Heart right ventricle (tissue), 16 donors: ENCODE results near the gene TRPM3. TPM values are rescaled to one million over a fixed set of nuclear protein-coding genes. Genes with fewer than 3 reads are reported as not detected.

ENCODE experiments used
- ATAC-seq, 8 donors: fragments of 200-7000 bp; cut with Tn5 transposase; one replicate each; pipeline ENCODE4 v1.9.1; 2020; ENCODE audit warnings: mild to moderate bottlenecking in 8 of 8, moderate library complexity in 8 of 8, moderate number of reproducible peaks in 1 of 8
- DNase-seq, 2 donors: peaks; one replicate each; pipeline ENCODE4 v3.0.0-alpha.2; 2020
- H3K27ac ChIP-seq, 10 donors: fragments of 200-600 bp; sonication (generic) in 2 of 10; one replicate each; pipeline versions ENCODE4 v1.5.0 to v1.8.0; 2020 to 2022; ENCODE audit warnings: mild to moderate bottlenecking in 3 of 10
- H3K27me3 ChIP-seq, 7 donors: fragments of 200-600 bp; one replicate each; pipeline ENCODE4 v1.8.0; 2021 to 2022; ENCODE audit warnings: mild to moderate bottlenecking in 2 of 7
- H3K36me3 ChIP-seq, 9 donors: fragments of 200-600 bp; sonication (generic) in 1 of 9; one replicate each; pipeline versions ENCODE4 v1.5.0 to v1.8.0; 2020 to 2022; ENCODE audit warnings: mild to moderate bottlenecking in 2 of 9
- H3K4me1 ChIP-seq, 9 donors: fragments of 200-600 bp; sonication (generic) in 1 of 9; one replicate each; pipeline versions ENCODE4 v1.5.0 to v1.8.0; 2020 to 2022; ENCODE audit warnings: mild to moderate bottlenecking in 4 of 9
- H3K4me3 ChIP-seq, 10 donors: fragments of 200-600 bp; sonication (generic) in 2 of 10; one replicate each; pipeline versions ENCODE4 v1.5.0 to v1.8.0; 2020 to 2022; ENCODE audit warnings: mild to moderate bottlenecking in 7 of 10, moderate library complexity in 2 of 10
- H3K9me3 ChIP-seq, 11 donors: fragments of 200-600 bp in 10 of 11; sonication (generic) in 2 of 11; one replicate each; pipeline versions ENCODE4 v1.5.0 to v1.8.0; 2013 to 2022; ENCODE audit warnings: mild to moderate bottlenecking in 2 of 11, control low read depth in 1 of 11, moderate library complexity in 1 of 11
- CTCF ChIP-seq, 9 donors: fragments of 200-600 bp; sonication (generic) in 2 of 9; IDR thresholded peaks; one replicate each; pipeline versions ENCODE4 v1.5.0 to v1.8.0; 2021 to 2022; ENCODE audit warnings: antibody characterized with exemption in 9 of 9, mild to moderate bottlenecking in 5 of 9, moderate library complexity in 1 of 9
- WGBS, 2 donors: extraction: QIAGEN DNeasy Blood & Tissue Kit; methylation state at CpG; one replicate each; pipeline ENCODE4 v1.1.7; 2013; ENCODE audit warnings: inconsistent platforms in 1 of 2; 5-methylcytosine and 5-hydroxymethylcytosine counted together
- intact Hi-C, 10 donors: fragments of 100-400 bp; cut with DNase I; formaldehyde crosslinking; loops; one replicate each; pipeline versions ENCODE4 v1.11.1 to v1.14.2; 2022
- polyA plus RNA-seq, 2 donors: library from polyadenylated mRNA; stranded (reverse); fragments of 200-250 nt; gene quantifications; one replicate each; pipeline ENCODE4 v1.2.3, GENCODE V29; 2013
- total RNA-seq, 10 donors: library from RNA; stranded (reverse); fragmentation: NEBNext Ultra II Directional in 3 of 10; extraction: Animal tissue kit (Norgen Biotek cat#: 25700) in 3 of 10; gene quantifications; one replicate each; pipeline versions ENCODE4 v1.2.1 to v1.2.4, GENCODE V29; 2021 to 2023
- donor health status: Arrhythmogenic right ventricular cardiomyopathy.
- donor health status: ischemic (EF 13 %, LVEDD 7.1; RV severe dilation, severe dysfunction).
- donor health status: healthy with polysubstance abuse.
- donor health status: DM: no; HTN: yes; CAD: no.
- donor health status: DM: no; HTN: no; CAD: no.
- donor health status: ischemic (EF 25% LVEDD 6.9; RV normal size, moderate dysfunction).
- donor health status: ischemic (EF 25% LVEDD 5.7; RV mildly dilated, moderate dysfunction).
- donor health status: healthy.
- donor health status: DM: yes; HTN: yes; CAD: no.
- donor health status: Ischemic cardiomyopathy.
- donor health status: ischemic (EF 35%, LVEDD 5.7; RV mildly dilated, moderate dysfunction).
- donor health status: nonischemic (EF 11% LVEDD 7.7; RV severe dilation, severe dysfunction).
- donor health status: DM: yes; HTN: yes; CAD: no.
- donor health status: PGD.
- donor health status: ischemic (EF 29% LVEDD 5.4; RV normal size, mild dysfunction).
- donor health status: nonischemic (EF 23%, LVEDD 6.1; RV moderate dilation, normal function).

The TRPM3 gene
- total and polyA plus RNA-seq, 12 donors = 0.05 to 1.3 (median 0.16) TPM; not detected in 1

- H3K9me3 ChIP-seq = no peaks in the 10 kb centered on the region
- no peak overlapping the region for H3K27ac ChIP-seq
- 68 to 69% methylated on average over 2 of the region's 2 CpGs for WGBS, 2 donors
- H3K36me3 ChIP-seq = no peaks in the 10 kb centered on the region
- intact Hi-C loops = no loop called here
- DNase-seq (no peak), ATAC-seq (no peak)
- no peak for TF ChIP-seq CTCF (IDR thresholded peaks at IDR 0.05)
- no peaks in the 10 kb centered on the region for H3K4me1 ChIP-seq
- no peaks in the 10 kb centered on the region for H3K27me3 ChIP-seq
- H3K4me3 ChIP-seq = no peak overlapping the region
These were observed 184.9 kb downstream of the TRPM3 start for GRCh38 chr9:70936536-70936935.

- Histone ChIP-seq H3K9me3 (no peaks in the 10 kb centered on the region), H3K27ac (no peak overlapping the region), H3K27me3 (no peaks in the 10 kb centered on the region), H3K36me3 (no peaks in the 10 kb centered on the region), H3K4me1 (no peaks in the 10 kb centered on the region), H3K4me3 (no peak overlapping the region)
- DNase-seq (no peak), ATAC-seq (no peak)
- intact Hi-C loops = no loop called here
- no peak for TF ChIP-seq CTCF (IDR thresholded peaks at IDR 0.05)
These were observed 185.6 kb downstream of the TRPM3 start for GRCh38 chr9:70935856-70936255.

- intact Hi-C loops = loop anchor here in 1 of 10 donors (5.0 kb wide), 1 partner anchor 313 kb away; no protein-coding TSS in a partner anchor
- H3K36me3 ChIP-seq = no peaks in the 10 kb centered on the region
- 86 to 98% methylated on average over 1 of the region's 1 CpG for WGBS, 2 donors
- H3K4me1 ChIP-seq = no peaks in the 10 kb centered on the region
- no peak for DNase-seq
- no peak overlapping the region for H3K4me3 ChIP-seq
- ATAC-seq = no peak
- H3K27me3 ChIP-seq = no peaks in the 10 kb centered on the region
- no peaks in the 10 kb centered on the region for H3K9me3 ChIP-seq
- H3K27ac ChIP-seq = no peak overlapping the region
- no peak for TF ChIP-seq CTCF (IDR thresholded peaks at IDR 0.05)
These were observed 186.8 kb downstream of the TRPM3 start for GRCh38 chr9:70934642-70935041.

- Histone ChIP-seq H3K27ac (no peak overlapping the region), H3K36me3 (no peaks in the 10 kb centered on the region), H3K9me3 (no peaks in the 10 kb centered on the region), H3K27me3 (no peaks in the 10 kb centered on the region), H3K4me3 (no peak overlapping the region), H3K4me1 (no peaks in the 10 kb centered on the region)
- DNase-seq (no peak), ATAC-seq (no peak)
- WGBS, 2 donors = 83 to 91% methylated on average over 1 of the region's 1 CpG
- intact Hi-C loops = loop anchor here in 1 of 10 donors (5.0 kb wide), 1 partner anchor 314 kb away; no protein-coding TSS in a partner anchor
- no peak for TF ChIP-seq CTCF (IDR thresholded peaks at IDR 0.05)
These were observed 188.1 kb downstream of the TRPM3 start for GRCh38 chr9:70933321-70933720.
